Prostate gland (tissue), 2 donors: ENCODE results near the gene GPATCH8.

Experiments used
- POLR2A ChIP-seq: fragments of 450-650 bp; IDR thresholded peaks from one replicate; pipeline ENCODE4 v1.6.1; 2016; ENCODE audit warnings: antibody characterized with exemption, mild to moderate bottlenecking
- TF ChIP-seq, protein P1 (sequence below), 4 experiments: fragments of 200-600 bp in 2 of 4; fragments of 450-650 bp in 2 of 4; sonication (generic) in 2 of 4; IDR thresholded peaks; 1 replicate in 3 of 4; 2 replicates in 1 of 4; pipeline ENCODE4 v1.5.1; 2016 to 2019; ENCODE audit warnings: antibody characterized with exemption in 4 of 4, mild to moderate bottlenecking in 2 of 4, moderate library complexity in 2 of 4

DNA sequence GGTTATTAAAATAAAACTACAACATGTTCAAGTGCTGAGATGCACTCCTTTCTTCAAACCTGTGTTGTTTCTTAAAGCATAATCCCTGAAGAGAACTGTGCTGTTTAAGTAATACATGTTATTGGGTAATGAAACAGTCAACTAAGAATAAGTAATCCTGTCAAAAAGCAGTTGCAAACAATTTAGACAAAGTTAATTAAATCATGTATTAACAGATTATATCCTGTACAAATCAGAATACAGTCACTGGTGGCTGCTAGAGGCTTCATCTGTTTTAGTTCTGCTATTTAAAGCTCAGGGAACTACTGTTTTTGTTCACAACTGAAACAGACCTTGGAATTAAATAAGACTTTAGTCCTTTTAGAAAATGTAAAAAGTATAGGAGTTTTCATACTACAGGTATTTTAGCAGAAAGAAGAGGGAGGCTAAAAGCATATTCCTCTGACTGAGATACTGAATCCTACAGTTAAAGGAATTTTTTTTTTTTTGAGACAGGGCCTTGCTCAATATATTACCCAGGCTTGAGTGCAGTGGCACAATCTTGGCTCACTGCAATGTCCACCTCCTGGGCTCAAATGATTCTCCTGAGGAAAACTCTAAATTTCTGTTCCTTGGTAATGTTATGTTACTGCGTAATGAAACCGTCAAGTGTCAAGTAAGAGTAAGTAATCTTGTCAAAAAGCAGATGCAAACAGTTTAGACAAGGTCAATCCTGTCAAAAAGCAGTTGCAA is 86.5 kb downstream of the GPATCH8 start:
- TF ChIP-seq, protein P1, sequence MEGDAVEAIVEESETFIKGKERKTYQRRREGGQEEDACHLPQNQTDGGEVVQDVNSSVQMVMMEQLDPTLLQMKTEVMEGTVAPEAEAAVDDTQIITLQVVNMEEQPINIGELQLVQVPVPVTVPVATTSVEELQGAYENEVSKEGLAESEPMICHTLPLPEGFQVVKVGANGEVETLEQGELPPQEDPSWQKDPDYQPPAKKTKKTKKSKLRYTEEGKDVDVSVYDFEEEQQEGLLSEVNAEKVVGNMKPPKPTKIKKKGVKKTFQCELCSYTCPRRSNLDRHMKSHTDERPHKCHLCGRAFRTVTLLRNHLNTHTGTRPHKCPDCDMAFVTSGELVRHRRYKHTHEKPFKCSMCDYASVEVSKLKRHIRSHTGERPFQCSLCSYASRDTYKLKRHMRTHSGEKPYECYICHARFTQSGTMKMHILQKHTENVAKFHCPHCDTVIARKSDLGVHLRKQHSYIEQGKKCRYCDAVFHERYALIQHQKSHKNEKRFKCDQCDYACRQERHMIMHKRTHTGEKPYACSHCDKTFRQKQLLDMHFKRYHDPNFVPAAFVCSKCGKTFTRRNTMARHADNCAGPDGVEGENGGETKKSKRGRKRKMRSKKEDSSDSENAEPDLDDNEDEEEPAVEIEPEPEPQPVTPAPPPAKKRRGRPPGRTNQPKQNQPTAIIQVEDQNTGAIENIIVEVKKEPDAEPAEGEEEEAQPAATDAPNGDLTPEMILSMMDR (IDR thresholded peaks at IDR 0.05) = no peak
- TF ChIP-seq POLR2A = no peak
